Globus pallidus (tissue), 1 donor: ENCODE results near the gene GAGE2A.
"Not testable (repeated sequence)": the region's sequence is repeated elsewhere in the genome, so short reads cannot be mapped to it uniquely, and the experiment has no call there.

Experiments
- DNase-seq: peaks from one replicate; pipeline ENCODE4 v3.0.0-alpha.2; 2015; ENCODE audit warnings: low spot score

The GAGE2A gene, protein sequence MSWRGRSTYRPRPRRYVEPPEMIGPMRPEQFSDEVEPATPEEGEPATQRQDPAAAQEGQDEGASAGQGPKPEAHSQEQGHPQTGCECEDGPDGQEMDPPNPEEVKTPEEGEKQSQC

DNA sequence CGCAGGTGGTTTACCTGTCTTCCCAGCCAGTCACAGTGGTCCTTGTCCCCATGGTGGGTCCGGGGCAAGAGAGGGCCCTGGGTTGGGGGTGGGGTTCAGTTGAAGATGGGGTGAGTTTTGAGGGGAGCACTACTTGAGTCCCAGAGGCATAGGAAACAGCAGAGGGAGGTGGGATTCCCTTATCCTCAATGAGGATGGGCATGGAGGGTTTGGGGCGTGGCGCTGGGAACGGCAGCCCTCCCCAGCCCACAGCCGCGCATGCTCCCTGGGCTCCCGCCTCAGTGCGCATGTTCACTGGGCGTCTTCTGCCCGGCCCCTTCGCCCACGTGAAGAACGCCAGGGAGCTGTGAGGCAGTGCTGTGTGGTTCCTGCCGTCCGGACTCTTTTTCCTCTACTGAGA is at the start of gene GAGE2A:
Gene GAGE2A (plus strand): TSS at position 301 of the 400 bp plus-strand sequence. CDS start 1,155 bp downstream, outside the sequence.
- DNase-seq, result not testable (repeated sequence)

DNA sequence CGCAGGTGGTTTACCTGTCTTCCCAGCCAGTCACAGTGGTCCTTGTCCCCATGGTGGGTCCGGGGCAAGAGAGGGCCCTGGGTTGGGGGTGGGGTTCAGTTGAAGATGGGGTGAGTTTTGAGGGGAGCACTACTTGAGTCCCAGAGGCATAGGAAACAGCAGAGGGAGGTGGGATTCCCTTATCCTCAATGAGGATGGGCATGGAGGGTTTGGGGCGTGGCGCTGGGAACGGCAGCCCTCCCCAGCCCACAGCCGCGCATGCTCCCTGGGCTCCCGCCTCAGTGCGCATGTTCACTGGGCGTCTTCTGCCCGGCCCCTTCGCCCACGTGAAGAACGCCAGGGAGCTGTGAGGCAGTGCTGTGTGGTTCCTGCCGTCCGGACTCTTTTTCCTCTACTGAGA is 47.9 kb upstream of the GAGE2A start, which contains the start of gene GAGE12D:
Gene GAGE12D (plus strand): TSS at position 301 of the 400 bp plus-strand sequence. CDS start 1,155 bp downstream, outside the sequence.
- not testable (repeated sequence) for DNase-seq

DNA sequence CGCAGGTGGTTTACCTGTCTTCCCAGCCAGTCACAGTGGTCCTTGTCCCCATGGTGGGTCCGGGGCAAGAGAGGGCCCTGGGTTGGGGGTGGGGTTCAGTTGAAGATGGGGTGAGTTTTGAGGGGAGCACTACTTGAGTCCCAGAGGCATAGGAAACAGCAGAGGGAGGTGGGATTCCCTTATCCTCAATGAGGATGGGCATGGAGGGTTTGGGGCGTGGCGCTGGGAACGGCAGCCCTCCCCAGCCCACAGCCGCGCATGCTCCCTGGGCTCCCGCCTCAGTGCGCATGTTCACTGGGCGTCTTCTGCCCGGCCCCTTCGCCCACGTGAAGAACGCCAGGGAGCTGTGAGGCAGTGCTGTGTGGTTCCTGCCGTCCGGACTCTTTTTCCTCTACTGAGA is 38.3 kb upstream of the GAGE2A start, which contains the start of gene GAGE12E:
Gene GAGE12E (plus strand): TSS at position 301 of the 400 bp plus-strand sequence. CDS start 1,155 bp downstream, outside the sequence.
- not testable (repeated sequence) for DNase-seq

DNA sequence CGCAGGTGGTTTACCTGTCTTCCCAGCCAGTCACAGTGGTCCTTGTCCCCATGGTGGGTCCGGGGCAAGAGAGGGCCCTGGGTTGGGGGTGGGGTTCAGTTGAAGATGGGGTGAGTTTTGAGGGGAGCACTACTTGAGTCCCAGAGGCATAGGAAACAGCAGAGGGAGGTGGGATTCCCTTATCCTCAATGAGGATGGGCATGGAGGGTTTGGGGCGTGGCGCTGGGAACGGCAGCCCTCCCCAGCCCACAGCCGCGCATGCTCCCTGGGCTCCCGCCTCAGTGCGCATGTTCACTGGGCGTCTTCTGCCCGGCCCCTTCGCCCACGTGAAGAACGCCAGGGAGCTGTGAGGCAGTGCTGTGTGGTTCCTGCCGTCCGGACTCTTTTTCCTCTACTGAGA is 28.8 kb upstream of the GAGE2A start, which contains the start of gene GAGE12F:
Gene GAGE12F (plus strand): TSS at position 301 of the 400 bp plus-strand sequence. CDS start 1,155 bp downstream, outside the sequence.
- not testable (repeated sequence) for DNase-seq

DNA sequence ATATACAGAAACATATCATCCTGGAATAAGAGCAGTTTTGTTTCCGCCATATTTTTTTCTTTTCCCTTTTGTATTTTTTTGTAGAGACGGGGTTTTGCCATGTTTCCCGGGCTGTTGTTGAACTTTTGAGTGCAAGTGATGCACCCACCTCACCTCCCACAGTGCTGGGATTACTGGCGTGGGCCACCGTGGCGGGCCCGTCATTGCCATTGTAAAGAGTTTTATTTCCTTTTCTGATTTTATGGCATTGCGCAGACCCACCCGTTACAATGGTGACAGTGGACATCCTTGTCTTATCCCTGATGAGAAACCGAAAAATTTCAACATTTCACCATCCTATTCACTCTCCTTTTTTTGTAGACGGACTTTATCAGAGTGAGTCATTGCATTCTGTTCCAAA is 20.6 kb upstream of the GAGE2A start:
- not testable (repeated sequence) for DNase-seq

DNA sequence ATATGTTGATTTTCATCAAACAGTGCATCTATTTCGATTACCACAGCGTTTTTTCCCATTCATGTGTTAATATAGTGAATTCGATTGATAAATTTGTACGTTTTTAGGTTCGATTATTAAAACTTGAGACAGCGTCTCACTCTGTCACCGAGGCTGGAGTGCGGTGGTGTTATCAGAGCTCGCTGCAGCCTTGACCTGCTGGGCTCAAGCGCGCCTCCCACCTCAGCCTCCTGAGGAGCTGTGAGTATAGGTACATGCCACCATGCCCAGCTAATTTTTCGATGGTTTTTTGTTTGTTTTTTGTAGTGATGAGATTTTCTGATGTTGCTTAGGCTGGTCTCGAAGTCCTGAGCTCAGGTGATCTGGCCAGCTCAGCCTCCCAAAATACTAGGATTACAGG is 20.1 kb upstream of the GAGE2A start:
- DNase-seq, result not testable (repeated sequence)

DNA sequence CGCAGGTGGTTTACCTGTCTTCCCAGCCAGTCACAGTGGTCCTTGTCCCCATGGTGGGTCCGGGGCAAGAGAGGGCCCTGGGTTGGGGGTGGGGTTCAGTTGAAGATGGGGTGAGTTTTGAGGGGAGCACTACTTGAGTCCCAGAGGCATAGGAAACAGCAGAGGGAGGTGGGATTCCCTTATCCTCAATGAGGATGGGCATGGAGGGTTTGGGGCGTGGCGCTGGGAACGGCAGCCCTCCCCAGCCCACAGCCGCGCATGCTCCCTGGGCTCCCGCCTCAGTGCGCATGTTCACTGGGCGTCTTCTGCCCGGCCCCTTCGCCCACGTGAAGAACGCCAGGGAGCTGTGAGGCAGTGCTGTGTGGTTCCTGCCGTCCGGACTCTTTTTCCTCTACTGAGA is 19.2 kb upstream of the GAGE2A start, which contains the start of gene GAGE12G:
Gene GAGE12G (plus strand): TSS at position 301 of the 400 bp plus-strand sequence. CDS start 1,155 bp downstream, outside the sequence.
- DNase-seq, result not testable (repeated sequence)

DNA sequence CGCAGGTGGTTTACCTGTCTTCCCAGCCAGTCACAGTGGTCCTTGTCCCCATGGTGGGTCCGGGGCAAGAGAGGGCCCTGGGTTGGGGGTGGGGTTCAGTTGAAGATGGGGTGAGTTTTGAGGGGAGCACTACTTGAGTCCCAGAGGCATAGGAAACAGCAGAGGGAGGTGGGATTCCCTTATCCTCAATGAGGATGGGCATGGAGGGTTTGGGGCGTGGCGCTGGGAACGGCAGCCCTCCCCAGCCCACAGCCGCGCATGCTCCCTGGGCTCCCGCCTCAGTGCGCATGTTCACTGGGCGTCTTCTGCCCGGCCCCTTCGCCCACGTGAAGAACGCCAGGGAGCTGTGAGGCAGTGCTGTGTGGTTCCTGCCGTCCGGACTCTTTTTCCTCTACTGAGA is 9.6 kb upstream of the GAGE2A start, which contains the start of gene GAGE12H:
Gene GAGE12H (plus strand): TSS at position 301 of the 400 bp plus-strand sequence. CDS start 1,155 bp downstream, outside the sequence.
- DNase-seq, result not testable (repeated sequence)

DNA sequence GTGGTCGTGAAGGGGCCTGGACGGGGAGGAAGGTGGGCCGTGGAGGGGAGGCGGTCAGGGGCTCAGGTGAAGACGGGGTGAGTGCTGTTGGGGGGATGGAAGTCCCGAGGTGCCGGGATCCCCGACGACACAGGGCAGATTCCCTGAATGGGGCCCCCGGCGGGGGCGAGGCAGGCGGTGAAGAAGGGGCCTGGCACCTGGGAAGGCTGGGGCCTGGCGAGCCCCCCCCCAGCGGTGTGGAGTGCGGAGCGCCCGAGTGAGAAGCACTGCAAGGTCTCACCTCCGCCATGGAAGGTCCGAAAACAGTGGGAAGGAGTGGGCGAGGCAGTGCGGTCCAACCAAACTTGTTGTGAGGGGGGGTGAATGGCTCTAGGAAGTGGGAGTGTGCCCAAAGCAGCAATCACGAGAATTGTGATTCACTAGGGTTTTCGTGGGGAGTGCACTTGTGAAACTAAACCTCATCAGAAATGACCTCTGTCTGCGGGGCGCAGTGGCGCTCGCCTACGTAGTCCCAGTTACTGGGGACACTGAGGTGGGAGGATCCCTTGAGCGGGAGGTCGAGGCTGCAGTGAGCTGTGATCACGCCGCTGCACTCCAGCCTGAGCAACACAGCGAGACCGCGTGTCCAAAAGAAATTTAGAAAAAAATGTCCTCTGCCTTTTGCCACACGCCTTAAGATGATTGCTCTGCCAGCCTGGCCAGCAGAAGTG is 628 bp downstream of the GAGE2A start:
- not testable (repeated sequence) for DNase-seq

DNA sequence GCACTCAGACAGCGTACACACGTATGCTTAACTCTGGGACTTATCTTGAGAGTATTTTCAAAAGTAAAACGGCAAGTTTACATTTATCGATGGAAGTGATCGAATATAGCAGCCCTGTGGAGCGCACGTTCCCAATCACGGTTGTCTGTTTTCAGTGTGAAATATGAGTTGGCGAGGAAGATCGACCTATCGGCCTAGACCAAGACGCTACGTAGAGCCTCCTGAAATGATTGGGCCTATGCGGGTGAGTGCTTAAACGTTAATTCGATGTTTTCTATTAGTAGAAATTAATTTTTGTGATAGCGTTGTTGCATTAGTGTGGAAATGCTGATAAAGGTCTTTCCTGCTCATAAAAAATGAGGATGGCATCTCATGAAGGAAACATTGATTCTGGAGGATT is 1.2 kb downstream of the GAGE2A start:
- not testable (repeated sequence) for DNase-seq

DNA sequence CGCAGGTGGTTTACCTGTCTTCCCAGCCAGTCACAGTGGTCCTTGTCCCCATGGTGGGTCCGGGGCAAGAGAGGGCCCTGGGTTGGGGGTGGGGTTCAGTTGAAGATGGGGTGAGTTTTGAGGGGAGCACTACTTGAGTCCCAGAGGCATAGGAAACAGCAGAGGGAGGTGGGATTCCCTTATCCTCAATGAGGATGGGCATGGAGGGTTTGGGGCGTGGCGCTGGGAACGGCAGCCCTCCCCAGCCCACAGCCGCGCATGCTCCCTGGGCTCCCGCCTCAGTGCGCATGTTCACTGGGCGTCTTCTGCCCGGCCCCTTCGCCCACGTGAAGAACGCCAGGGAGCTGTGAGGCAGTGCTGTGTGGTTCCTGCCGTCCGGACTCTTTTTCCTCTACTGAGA is 9.4 kb downstream of the GAGE2A start, which contains the start of gene GAGE1:
Gene GAGE1 (plus strand): TSS at position 301 of the 400 bp plus-strand sequence. CDS start 1,155 bp downstream, outside the sequence.
- not testable (repeated sequence) for DNase-seq

DNA sequence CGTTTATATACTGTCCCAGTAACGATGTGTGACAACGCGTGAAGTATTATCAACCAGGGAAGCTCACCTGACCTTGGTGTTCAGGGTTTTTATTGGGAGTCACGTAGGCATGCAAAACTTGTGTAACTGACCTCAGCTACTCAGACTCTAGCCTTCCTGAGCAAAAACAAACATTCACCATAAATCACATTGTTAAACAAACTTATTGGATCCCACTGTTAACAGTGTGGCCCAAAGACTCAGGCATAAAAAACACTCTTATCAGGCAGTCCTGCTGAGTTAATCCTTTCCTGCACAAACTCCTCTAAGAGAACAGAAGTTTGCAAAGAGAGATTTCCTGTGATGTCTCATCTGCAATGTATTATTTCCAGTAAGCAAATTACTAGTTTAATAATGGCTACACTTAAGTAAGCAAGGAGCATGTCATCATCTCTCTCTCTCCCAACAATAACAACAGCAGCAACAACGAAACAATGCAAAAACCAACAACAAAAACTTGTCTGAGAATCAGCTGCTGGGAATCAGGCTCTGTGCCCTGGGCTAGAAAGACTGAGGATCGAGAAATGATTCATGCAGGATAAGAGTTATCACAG is 21.5 kb downstream of the GAGE2A start:
- no peak for DNase-seq

DNA sequence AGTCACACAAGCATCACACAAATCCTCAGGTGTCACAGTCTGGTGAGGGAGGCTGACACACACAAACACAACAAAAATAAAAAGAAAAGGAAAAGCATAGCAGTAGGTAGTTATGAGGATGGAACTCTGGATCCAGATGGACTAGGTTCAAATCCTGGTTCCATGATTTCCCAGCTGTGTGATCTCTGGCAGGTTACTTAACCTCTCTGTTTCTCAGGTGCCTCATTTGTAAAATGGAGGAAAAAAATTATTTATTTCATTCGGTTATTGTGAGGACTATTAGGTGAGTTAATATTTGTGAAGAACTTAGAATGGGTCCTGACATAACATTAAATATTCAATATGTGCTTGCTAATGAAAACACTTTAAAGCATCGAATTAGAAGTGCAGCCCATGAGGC is 29.3 kb downstream of the GAGE2A start:
- DNase-seq, result no peak

DNA sequence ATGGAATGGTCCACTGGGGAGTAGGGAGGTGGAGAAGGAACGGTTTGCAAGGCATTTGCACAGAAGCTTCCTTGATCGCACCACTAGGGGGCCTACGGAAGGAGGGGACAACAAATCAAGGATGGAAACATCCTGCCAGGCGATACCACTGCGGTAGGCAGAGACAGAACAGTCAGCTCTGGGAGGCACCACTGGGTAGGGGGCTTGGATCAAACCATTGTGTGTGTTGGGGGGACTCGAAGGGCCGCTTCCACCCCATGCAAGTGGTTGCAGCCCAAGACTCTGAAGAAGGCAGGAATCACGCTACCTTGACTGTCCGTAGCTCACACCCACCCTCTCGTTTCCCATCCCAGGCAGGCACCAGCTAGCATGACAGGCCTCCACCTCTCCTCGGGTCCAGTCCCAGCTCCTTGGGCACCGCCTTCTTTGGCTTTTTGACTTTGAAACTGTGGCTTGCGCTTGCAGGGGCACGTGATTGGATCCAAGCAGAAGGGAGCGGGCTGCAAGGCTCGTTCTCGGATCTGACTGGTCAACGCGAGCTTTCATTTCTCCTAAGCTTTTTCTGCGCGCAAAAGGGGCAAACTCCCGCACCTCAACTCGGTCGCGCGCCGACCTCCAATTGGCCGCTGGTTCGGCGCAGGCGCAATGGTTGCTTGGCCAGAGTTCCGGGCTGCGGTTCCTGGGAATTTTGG is 37.9 kb downstream of the GAGE2A start:
- DNase-seq, result no peak

DNA sequence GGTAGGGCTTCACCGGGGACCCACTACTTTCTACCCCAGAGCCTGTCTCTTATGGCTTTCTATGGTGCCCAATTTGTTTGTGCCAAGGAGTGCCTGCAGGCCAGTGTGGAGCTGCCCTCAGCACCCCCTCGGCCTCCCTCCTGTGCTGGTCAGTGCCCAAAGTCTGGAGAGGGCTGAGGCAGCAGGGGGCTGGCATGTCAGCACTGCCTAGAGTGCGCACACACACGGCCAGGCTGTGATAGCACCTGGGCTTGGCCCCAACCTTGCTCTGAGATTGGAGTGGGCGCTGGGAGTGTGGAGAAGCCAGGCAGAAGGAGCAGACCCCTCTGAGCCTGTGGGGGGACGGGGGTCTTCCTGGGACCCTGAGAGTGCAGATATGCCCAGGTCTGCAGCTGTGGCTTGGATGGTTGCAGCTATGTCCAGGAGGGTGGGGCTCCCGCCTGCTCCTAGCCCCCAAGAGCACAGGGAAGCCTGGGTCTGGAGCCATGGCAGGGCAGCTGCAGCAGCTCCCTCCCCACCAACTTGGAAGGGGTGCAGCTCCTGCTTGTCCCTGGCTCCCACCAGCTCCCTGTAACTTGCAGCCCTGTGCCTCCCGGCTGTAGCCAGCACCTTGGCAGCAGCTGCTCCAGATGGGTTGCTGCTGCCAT is 55.8 kb downstream of the GAGE2A start:
- DNase-seq, result no peak
